Tibial nerve (tissue), 4 donors: ENCODE results near the gene DDX59. TPM values are rescaled to one million over a fixed set of nuclear protein-coding genes. Genes with fewer than 3 reads are reported as not detected.
A peak's percentile ranks its signal among the peaks of the same experiment; 100 is the strongest.

Experiments used
- DNase-seq, 2 donors: peaks; one replicate each; pipeline ENCODE4 v3.0.0-alpha.2; 2019; ENCODE audit warnings: low spot score in 2 of 2
- H3K27ac ChIP-seq, 4 donors: fragments of 200-600 bp; sonication (generic) in 3 of 4; one replicate each; pipeline ENCODE4 v1.5.1; 2017 to 2019; ENCODE audit warnings: mild to moderate bottlenecking in 1 of 4
- H3K27me3 ChIP-seq, 2 donors: fragments of 200-600 bp; sonication (generic) in 1 of 2; one replicate each; pipeline versions ENCODE4 v1.5.1 to v1.6.0; 2017 to 2019
- H3K36me3 ChIP-seq, 3 donors: fragments of 200-600 bp; sonication (generic); one replicate each; pipeline ENCODE4 v1.5.1; 2018 to 2019
- H3K4me1 ChIP-seq, 4 donors: fragments of 200-600 bp; sonication (generic) in 3 of 4; one replicate each; pipeline ENCODE4 v1.5.1; 2017 to 2019
- H3K4me3 ChIP-seq, 4 donors: fragments of 200-600 bp; sonication (generic) in 3 of 4; one replicate each; pipeline ENCODE4 v1.5.1; 2017 to 2019; ENCODE audit warnings: mild to moderate bottlenecking in 1 of 4, moderate library complexity in 1 of 4
- H3K9me3 ChIP-seq, 4 donors: fragments of 200-600 bp; sonication (generic) in 3 of 4; one replicate each; pipeline ENCODE4 v1.5.1; 2017 to 2019
- CTCF ChIP-seq, 5 experiments: fragments of 200-600 bp in 3 of 5; fragments of 450-650 bp in 2 of 5; sonication (generic) in 3 of 5; IDR thresholded peaks; one replicate each; pipeline ENCODE4 v1.5.1; 2016 to 2019; ENCODE audit warnings: antibody characterized with exemption in 5 of 5, mild to moderate bottlenecking in 3 of 5, moderate library complexity in 2 of 5
- EP300 ChIP-seq, 2 donors: sonication (generic); formaldehyde crosslinking; IDR thresholded peaks; one replicate each; pipeline ENCODE4 v1.6.1; 2017; ENCODE audit warnings: antibody characterized with exemption in 2 of 2, mild to moderate bottlenecking in 1 of 2
- POLR2A ChIP-seq, 2 donors: fragments of 450-650 bp; IDR thresholded peaks; one replicate each; pipeline ENCODE4 v1.6.1; 2017; ENCODE audit warnings: antibody characterized with exemption in 2 of 2, mild to moderate bottlenecking in 2 of 2, moderate library complexity in 2 of 2
- WGBS, 2 donors: methylation state at CpG; one replicate each; pipeline ENCODE4 v1.1.5; 2018; 5-methylcytosine and 5-hydroxymethylcytosine counted together
- total RNA-seq, 4 donors: library from RNA; depleted of rRNA; stranded (reverse); fragments of >200 nt; gene quantifications; one replicate each; pipeline ENCODE4 v1.1.0, GENCODE V29; 2016

Gene DDX59
- total RNA-seq, 4 donors from 2014 or later, result 11.4 to 31.5 (median 18.5) TPM

GRCh38 chr1:200653022-200653462 is 16.7 kb downstream of the DDX59 start:
- 84 to 94% methylated on average over 5 of the region's 5 CpGs for WGBS, 2 donors
- Histone ChIP-seq H3K4me3 (no peak overlapping the region), H3K36me3 (peaks cover 0 to 94% (median 0%) of the 10 kb centered on the region in 3 donors), H3K27ac (no peak overlapping the region), H3K9me3 (no peaks in the 10 kb centered on the region), H3K4me1 (no peaks in the 10 kb centered on the region), H3K27me3 (no peaks in the 10 kb centered on the region)
- TF ChIP-seq POLR2A (IDR thresholded peaks at IDR 0.05), result no peak
- TF ChIP-seq EP300 (IDR thresholded peaks at IDR 0.05), result no peak
- TF ChIP-seq CTCF (IDR thresholded peaks at IDR 0.05), result no peak
- DNase-seq, result no peak

- Histone ChIP-seq H3K27ac (no peak overlapping the region), H3K36me3 (peaks cover 0 to 93% (median 0%) of the 10 kb centered on the region in 3 donors), H3K9me3 (no peaks in the 10 kb centered on the region), H3K4me3 (no peak overlapping the region), H3K27me3 (no peaks in the 10 kb centered on the region), H3K4me1 (no peaks in the 10 kb centered on the region)
- DNase-seq, result no peak
- TF ChIP-seq CTCF (IDR thresholded peaks at IDR 0.05), result no peak
- no peak for TF ChIP-seq POLR2A (IDR thresholded peaks at IDR 0.05)
- 100% methylated on average over 1 of the region's 1 CpG for WGBS, 2 donors
Observed at GRCh38 chr1:200652378-200652777, 17.3 kb downstream of the DDX59 start.

- H3K27me3 ChIP-seq, result no peaks in the 10 kb centered on the region
- no peaks in the 10 kb centered on the region for H3K9me3 ChIP-seq
- DNase-seq, result no peak
- no peak overlapping the region for H3K4me3 ChIP-seq
- whole genome bisulfite sequencing, 2 donors, result 70 to 78% methylated on average over 4 of the region's 4 CpGs
- no peak for TF ChIP-seq CTCF (IDR thresholded peaks at IDR 0.05)
- TF ChIP-seq EP300 (IDR thresholded peaks at IDR 0.05), result no peak
- TF ChIP-seq POLR2A (IDR thresholded peaks at IDR 0.05), result no peak
- H3K4me1 ChIP-seq, result no peaks in the 10 kb centered on the region
- no peak overlapping the region for H3K27ac ChIP-seq
- peaks cover 0 to 79% (median 0%) of the 10 kb centered on the region in 3 donors for H3K36me3 ChIP-seq
Observed at GRCh38 chr1:200646515-200646914, 23.2 kb downstream of the DDX59 start.

GRCh38 chr1:200644021-200644420 is 25.7 kb downstream of the DDX59 start:
- Histone ChIP-seq H3K4me3 (no peak overlapping the region), H3K27ac (no peak overlapping the region), H3K9me3 (no peaks in the 10 kb centered on the region), H3K27me3 (no peaks in the 10 kb centered on the region), H3K36me3 (peaks cover 0 to 66% (median 0%) of the 10 kb centered on the region in 3 donors), H3K4me1 (no peaks in the 10 kb centered on the region)
- TF ChIP-seq CTCF (IDR thresholded peaks at IDR 0.05) (no peak), EP300 (IDR thresholded peaks at IDR 0.05) (no peak), POLR2A (IDR thresholded peaks at IDR 0.05) (no peak)
- DNase-seq, result no peak

GRCh38 chr1:200642481-200642880 is 27.2 kb downstream of the DDX59 start:
- 89 to 90% methylated on average over 6 of the region's 6 CpGs for WGBS, 2 donors
- no peak for DNase-seq
- Histone ChIP-seq H3K4me3 (no peak overlapping the region), H3K27me3 (no peaks in the 10 kb centered on the region), H3K4me1 (no peaks in the 10 kb centered on the region), H3K27ac (no peak overlapping the region), H3K9me3 (no peaks in the 10 kb centered on the region), H3K36me3 (peaks cover 0 to 55% (median 0%) of the 10 kb centered on the region in 3 donors)
- TF ChIP-seq EP300 (IDR thresholded peaks at IDR 0.05) (peak in 1 of 2 donors; percentile 43), POLR2A (IDR thresholded peaks at IDR 0.05) (no peak)

GRCh38 chr1:200640963-200641401 is 28.7 kb downstream of the DDX59 start:
- Histone ChIP-seq H3K4me1 (no peaks in the 10 kb centered on the region), H3K27ac (no peak overlapping the region), H3K9me3 (no peaks in the 10 kb centered on the region), H3K4me3 (no peak overlapping the region), H3K27me3 (no peaks in the 10 kb centered on the region), H3K36me3 (peaks cover 0 to 43% (median 0%) of the 10 kb centered on the region in 3 donors)
- no peak for TF ChIP-seq CTCF (IDR thresholded peaks at IDR 0.05)
- TF ChIP-seq POLR2A (IDR thresholded peaks at IDR 0.05), result no peak
- no peak for TF ChIP-seq EP300 (IDR thresholded peaks at IDR 0.05)
- DNase-seq, result no peak
- 72 to 81% methylated on average over 5 of the region's 5 CpGs for WGBS, 2 donors
